Spleen (tissue), 11 donors: ENCODE data around the gene CCL8. TPM values are rescaled to one million over a fixed set of nuclear protein-coding genes. Genes with fewer than 3 reads are reported as not detected.

ENCODE experiments used
- DNase-seq: peaks from one replicate; pipeline ENCODE4 v3.0.0-alpha.2; 2020
- H3K27ac ChIP-seq, 8 donors: fragments of 200-600 bp; sonication (generic) in 7 of 8; 1 replicate in 4 of 8; 2 replicates in 4 of 8; pipeline versions ENCODE4 v1.5.0 to v1.8.0; 2016 to 2021; ENCODE audit warnings: inconsistent platforms in 4 of 8, mild to moderate bottlenecking in 4 of 8, moderate library complexity in 1 of 8
- H3K27me3 ChIP-seq, 7 donors: fragments of 200-600 bp; sonication (generic) in 6 of 7; replicated peaks in 1 of 7; 1 replicate in 4 of 7; 2 replicates in 3 of 7; pipeline versions ENCODE4 v1.5.0 to v1.8.0; 2016 to 2021; ENCODE audit warnings: inconsistent platforms in 3 of 7, mild to moderate bottlenecking in 1 of 7
- H3K36me3 ChIP-seq, 6 donors: fragments of 200-600 bp; sonication (generic) in 5 of 6; 1 replicate in 4 of 6; 2 replicates in 2 of 6; pipeline versions ENCODE4 v1.5.0 to v1.8.0; 2016 to 2021; ENCODE audit warnings: inconsistent platforms in 2 of 6
- H3K4me1 ChIP-seq, 6 donors: fragments of 200-600 bp; sonication (generic) in 5 of 6; 1 replicate in 3 of 6; 2 replicates in 3 of 6; pipeline versions ENCODE4 v1.5.0 to v1.8.0; 2016 to 2021; ENCODE audit warnings: inconsistent platforms in 3 of 6
- H3K4me3 ChIP-seq, 8 donors: fragments of 200-600 bp; sonication (generic) in 7 of 8; 1 replicate in 4 of 8; 2 replicates in 4 of 8; pipeline versions ENCODE4 v1.5.0 to v1.8.0; 2016 to 2021; ENCODE audit warnings: inconsistent platforms in 4 of 8, mild to moderate bottlenecking in 4 of 8, moderate library complexity in 2 of 8
- H3K9me3 ChIP-seq, 8 donors: fragments of 200-600 bp; sonication (generic) in 7 of 8; 1 replicate in 4 of 8; 2 replicates in 4 of 8; pipeline versions ENCODE4 v1.5.0 to v1.8.0; 2016 to 2021; ENCODE audit warnings: inconsistent platforms in 4 of 8
- CTCF ChIP-seq, 11 experiments: fragments of 200-600 bp in 7 of 11; fragments of 450-650 bp in 4 of 11; sonication (generic) in 4 of 11; IDR thresholded peaks in 8 of 11; conservative IDR thresholded peaks in 3 of 11; 1 replicate in 7 of 11; 2 replicates in 4 of 11; pipeline versions ENCODE4 v1.4.0 to v1.8.0; 2016 to 2021; ENCODE audit warnings: antibody characterized with exemption in 11 of 11, inconsistent platforms in 4 of 11, mild to moderate bottlenecking in 1 of 11
- POLR2A ChIP-seq, 3 donors: fragments of 450-650 bp; IDR thresholded peaks; one replicate each; pipeline ENCODE4 v1.5.1; 2017; ENCODE audit warnings: antibody characterized with exemption in 3 of 3, mild to moderate bottlenecking in 1 of 3
- POLR2AphosphoS5 ChIP-seq, 3 donors: sonication (generic); formaldehyde crosslinking; IDR thresholded peaks; one replicate each; pipeline ENCODE4 v1.5.1; 2017; ENCODE audit warnings: antibody characterized with exemption in 3 of 3
- WGBS, 5 donors: extraction: QIAGEN DNeasy Blood & Tissue Kit in 3 of 5; methylation state at CpG; one replicate each; pipeline versions ENCODE4 v1.1.5 to v1.1.7; 2013 to 2018; 5-methylcytosine and 5-hydroxymethylcytosine counted together
- intact Hi-C: fragments of 100-400 bp; cut with DNase I; formaldehyde crosslinking; loops from one replicate; pipeline ENCODE4 v1.15.0; 2023; ENCODE audit warnings: low total_unique reads
- polyA plus RNA-seq, 3 donors: library from polyadenylated mRNA; stranded (reverse); fragments of 200-250 nt; gene quantifications; one replicate each; pipeline ENCODE4 v1.2.1, GENCODE V29; 2013
- total RNA-seq, 7 donors: library from RNA; depleted of rRNA in 3 of 7; stranded (reverse); fragments of >200 nt in 3 of 7; fragmentation: NEBNext Ultra II Directional in 4 of 7; extraction: Animal tissue kit (Norgen Biotek cat#: 25700) in 4 of 7; gene quantifications; one replicate each; pipeline versions ENCODE4 v1.1.0 to v1.2.1, GENCODE V29; 2016 to 2021
- donor health status: healthy with polysubstance abuse.
- donor health status: DM: no; HTN: no; CAD: no; lungs with moderate emphysema.
- donor health status: DM: no; HTN: no; CAD: no.
- donor health status: Bipolar disorder and iron deficiency.
- donor health status: healthy.
- donor health status: DM: no; HTN: no; CAD: no.
- donor health status: DM: yes; HTN: yes; CAD: no.

The CCL8 gene
- total and polyA plus RNA-seq, 10 donors = 0.33 to 0.95 (median 0.48) TPM; not detected in 5

- Histone ChIP-seq H3K36me3 (no peaks in the 10 kb centered on the region), H3K4me1 (peaks cover 0 to 52% (median 14%) of the 10 kb centered on the region in 6 donors), H3K27me3 (peaks cover 0 to 41% (median 0%) of the 10 kb centered on the region in 7 donors), H3K4me3 (no peak overlapping the region), H3K9me3 (no peaks in the 10 kb centered on the region), H3K27ac (peak overlapping the region in 1 of 8 donors; percentile 55)
- TF ChIP-seq CTCF (IDR thresholded peaks at IDR 0.05 in 8 of 11, conservative IDR thresholded peaks at IDR 0.05 in 3 of 11) = no peak
- TF ChIP-seq POLR2AphosphoS5 (IDR thresholded peaks at IDR 0.05) = no peak
- TF ChIP-seq POLR2A (IDR thresholded peaks at IDR 0.05) = no peak
- WGBS, 5 donors = 36 to 52% (median 48%) methylated on average over 3 of the region's 3 CpGs
- intact Hi-C loops = no loop called here
- no peak for DNase-seq
These were observed 51.8 kb downstream of the CCL8 start for GRCh38 chr17:34370997-34371395.

Other genes starting within 250 kb of the CCL8 start
- gene CCL2, start 64.2 kb upstream of the CCL8 start, total RNA-seq = 10 to 100 TPM in 3 of 7 donors, 1 to 10 TPM in 4; 4.6 to 70.7 (median 6.1) TPM
- 10 to 100 TPM; 10.8 to 36.5 (median 21.6) TPM for gene CCL2, start 64.2 kb upstream of the CCL8 start, polyA plus RNA-seq
- gene CCL7, start 49.2 kb upstream of the CCL8 start, total RNA-seq = not detected
- gene CCL7, start 49.2 kb upstream of the CCL8 start, polyA plus RNA-seq = not detected
- 1 to 10 TPM in 1 of 7 donors, under 1 TPM in 1, not detected in 5; 0.60 to 1.9 TPM for gene CCL11, start 33.7 kb upstream of the CCL8 start, total RNA-seq
- gene CCL11, start 33.7 kb upstream of the CCL8 start, polyA plus RNA-seq = under 1 TPM; 0.26 to 0.76 (median 0.29) TPM
- not detected for gene CCL13, start 37.0 kb downstream of the CCL8 start, total RNA-seq
- gene CCL13, start 37.0 kb downstream of the CCL8 start, polyA plus RNA-seq = under 1 TPM in 2 of 3 donors, not detected in 1; 0.12 to 0.54 TPM
- not detected for gene CCL1, start 43.8 kb downstream of the CCL8 start, total RNA-seq
- gene CCL1, start 43.8 kb downstream of the CCL8 start, polyA plus RNA-seq = not detected